Fibroblast of lung (primary cell): ENCODE data around the gene GHRHR. TPM values are rescaled to one million over a fixed set of nuclear protein-coding genes. Genes with fewer than 3 reads are reported as not detected.

Experiments used
- DNase-seq, 2 donors: peaks; one replicate each; pipeline versions ENCODE4 v3.0.0 to v3.0.0-alpha.2; 2010; ENCODE audit warnings: low read depth in 2 of 2
- H2AFZ ChIP-seq: 2 replicates; pipeline ENCODE4 v1.5.1; 2012; ENCODE audit warnings: low read length, control low read depth, inconsistent platforms
- H3K27ac ChIP-seq: 2 replicates; pipeline ENCODE4 v1.5.1; 2011; ENCODE audit warnings: low read length, control low read depth; ENCODE audit not compliant: insufficient read depth
- H3K27me3 ChIP-seq: 2 replicates; pipeline ENCODE4 v1.5.1; 2011; ENCODE audit warnings: mild to moderate bottlenecking, low read length; ENCODE audit not compliant: control insufficient read depth, insufficient read depth
- H3K36me3 ChIP-seq: 2 replicates; pipeline ENCODE4 v1.5.1; 2011; ENCODE audit warnings: low read length; ENCODE audit not compliant: control insufficient read depth, insufficient read depth
- H3K4me1 ChIP-seq: 2 replicates; pipeline ENCODE4 v1.5.1; 2011; ENCODE audit warnings: low read length; ENCODE audit not compliant: control insufficient read depth, insufficient read depth; ENCODE audit errors: extremely low read depth
- H3K4me2 ChIP-seq: 2 replicates; pipeline ENCODE4 v1.5.1; 2011; ENCODE audit warnings: low read length, control low read depth; ENCODE audit not compliant: insufficient read depth; ENCODE audit errors: extremely low read depth
- H3K4me3 ChIP-seq, 4 experiments: fragments of 200-600 bp in 1 of 4; sonication (generic) in 1 of 4; replicated peaks in 1 of 4; 2 replicates each; pipeline ENCODE4 v1.5.1; 2011 to 2016; ENCODE audit warnings: low read length in 4 of 4, low read depth in 3 of 4, mild to moderate bottlenecking in 3 of 4, control low read depth in 2 of 4, inconsistent platforms in 1 of 4, mixed read lengths in 1 of 4; ENCODE audit not compliant: insufficient read depth in 1 of 4; ENCODE audit errors: control extremely low read depth in 1 of 4
- H3K79me2 ChIP-seq: 2 replicates; pipeline ENCODE4 v1.5.1; 2012; ENCODE audit warnings: mild to moderate bottlenecking, low read length, inconsistent platforms; ENCODE audit not compliant: control insufficient read depth, insufficient read depth
- H3K9ac ChIP-seq: 2 replicates; pipeline ENCODE4 v1.5.1; 2011; ENCODE audit warnings: mild to moderate bottlenecking, low read length, control low read depth; ENCODE audit not compliant: insufficient read depth
- H3K9me3 ChIP-seq: 2 replicates; pipeline ENCODE4 v1.5.1; 2012; ENCODE audit warnings: low read depth, low read length; ENCODE audit not compliant: control insufficient read depth, insufficient read depth
- H4K20me1 ChIP-seq: 2 replicates; pipeline ENCODE4 v1.5.1; 2011; ENCODE audit warnings: low read length; ENCODE audit not compliant: control insufficient read depth, insufficient read depth; ENCODE audit errors: extremely low read depth
- EZH2 ChIP-seq: IDR thresholded peaks from 2 replicates; pipeline ENCODE4 v1.5.1; 2012; ENCODE audit warnings: low read length, control low read depth, mild to moderate bottlenecking; ENCODE audit errors: missing control alignments
- polyA plus RNA-seq, 2 donors: library from polyadenylated mRNA; depleted of rRNA in 1 of 2; stranded (reverse) in 1 of 2; unstranded in 1 of 2; fragments of >200 nt; gene quantifications; 2 replicates each; pipeline ENCODE4 v1.2.1, GENCODE V29; 2011 to 2012; ENCODE audit warnings: missing spikeins in 1 of 2
- total RNA-seq: library from RNA; depleted of rRNA; stranded (reverse); fragments of >200 nt; gene quantifications from 2 replicates; pipeline ENCODE4 v1.2.1, GENCODE V29; 2014
- TF ChIP-seq, protein P1 (sequence below), 2 donors: IDR thresholded peaks in 1 of 2; conservative IDR thresholded peaks in 1 of 2; 1 replicate in 1 of 2; 2 replicates in 1 of 2; pipeline ENCODE4 v1.5.1; 2011 to 2012; ENCODE audit warnings: low read length in 2 of 2, control low read depth in 1 of 2, inconsistent platforms in 1 of 2, low read depth in 1 of 2, mild to moderate bottlenecking in 1 of 2

Gene GHRHR
- total and polyA plus RNA-seq, 2 donors (not counting 1 experiment from before 2014, with no cell fraction given): not detected

DNA sequence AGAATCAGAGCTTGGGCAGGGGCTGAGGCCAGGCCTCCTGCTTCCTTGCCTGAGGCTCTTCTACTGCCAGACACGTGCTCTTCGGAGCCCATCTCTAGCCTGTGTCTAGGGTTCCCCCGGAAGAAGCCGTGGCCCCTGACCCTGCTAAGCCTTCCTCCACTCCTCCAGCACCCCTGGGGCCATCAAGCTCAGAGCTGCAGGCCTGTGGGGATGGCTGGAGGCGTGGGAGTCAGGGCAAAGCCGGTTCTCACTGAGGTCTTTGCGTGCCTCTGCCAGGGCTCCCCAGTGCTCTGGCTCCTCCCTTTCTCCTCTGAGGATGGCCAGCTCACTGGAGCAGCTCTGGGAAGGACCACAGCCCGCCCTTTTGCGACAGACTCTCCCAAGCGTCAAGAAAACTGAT, 34.4 kb downstream of the GHRHR start:
- Histone ChIP-seq H3K4me1 (no peaks in the 10 kb centered on the region), H3K4me2 (no peak overlapping the region), H4K20me1 (no peaks in the 10 kb centered on the region), H3K79me2 (no peaks in the 10 kb centered on the region), H3K27ac (no peak overlapping the region), H3K9ac (no peak overlapping the region), H3K9me3 (no peaks in the 10 kb centered on the region), H3K4me3 (no peak overlapping the region), H3K27me3 (no peaks in the 10 kb centered on the region), H2AFZ (no peak overlapping the region), H3K36me3 (no peaks in the 10 kb centered on the region)
- TF ChIP-seq, protein P1, sequence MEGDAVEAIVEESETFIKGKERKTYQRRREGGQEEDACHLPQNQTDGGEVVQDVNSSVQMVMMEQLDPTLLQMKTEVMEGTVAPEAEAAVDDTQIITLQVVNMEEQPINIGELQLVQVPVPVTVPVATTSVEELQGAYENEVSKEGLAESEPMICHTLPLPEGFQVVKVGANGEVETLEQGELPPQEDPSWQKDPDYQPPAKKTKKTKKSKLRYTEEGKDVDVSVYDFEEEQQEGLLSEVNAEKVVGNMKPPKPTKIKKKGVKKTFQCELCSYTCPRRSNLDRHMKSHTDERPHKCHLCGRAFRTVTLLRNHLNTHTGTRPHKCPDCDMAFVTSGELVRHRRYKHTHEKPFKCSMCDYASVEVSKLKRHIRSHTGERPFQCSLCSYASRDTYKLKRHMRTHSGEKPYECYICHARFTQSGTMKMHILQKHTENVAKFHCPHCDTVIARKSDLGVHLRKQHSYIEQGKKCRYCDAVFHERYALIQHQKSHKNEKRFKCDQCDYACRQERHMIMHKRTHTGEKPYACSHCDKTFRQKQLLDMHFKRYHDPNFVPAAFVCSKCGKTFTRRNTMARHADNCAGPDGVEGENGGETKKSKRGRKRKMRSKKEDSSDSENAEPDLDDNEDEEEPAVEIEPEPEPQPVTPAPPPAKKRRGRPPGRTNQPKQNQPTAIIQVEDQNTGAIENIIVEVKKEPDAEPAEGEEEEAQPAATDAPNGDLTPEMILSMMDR (conservative IDR thresholded peaks at IDR 0.05 in 1 of 2, IDR thresholded peaks at IDR 0.05 in 1 of 2; ENCODE audit: low read depth in 1 of 2, low read length in 2 of 2): no peak
- TF ChIP-seq EZH2: no peak
- no peak for DNase-seq

DNA sequence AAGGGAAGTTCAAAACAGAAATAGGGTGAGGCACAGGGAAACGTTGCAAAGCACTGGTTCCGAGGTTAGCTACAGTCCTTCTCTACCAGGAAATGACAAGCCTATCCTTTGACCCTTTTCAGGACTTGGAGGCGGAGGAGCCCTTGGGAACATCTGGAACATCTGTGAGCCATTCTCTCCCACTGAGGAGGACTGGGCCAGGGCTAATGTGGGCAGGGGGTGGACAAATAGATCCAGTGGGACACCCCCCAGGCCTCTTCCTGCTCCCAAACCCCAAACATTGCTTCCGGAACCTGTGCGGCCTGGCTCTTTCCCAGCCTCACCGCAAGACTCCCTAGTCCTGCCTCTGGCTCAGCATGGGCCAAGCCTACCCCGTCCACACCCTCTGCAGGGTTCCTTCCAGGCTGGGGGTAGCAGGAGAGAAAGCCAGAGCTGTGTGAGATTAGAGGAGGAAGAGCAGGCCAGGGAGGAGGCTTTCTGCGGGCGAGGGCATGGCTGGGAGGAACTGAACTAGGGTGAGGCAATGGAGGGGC, 36.5 kb downstream of the GHRHR start:
- Histone ChIP-seq H3K9me3 (no peaks in the 10 kb centered on the region), H3K4me1 (no peaks in the 10 kb centered on the region), H2AFZ (no peak overlapping the region), H3K4me3 (no peak overlapping the region), H3K36me3 (no peaks in the 10 kb centered on the region), H3K27me3 (no peaks in the 10 kb centered on the region), H3K79me2 (no peaks in the 10 kb centered on the region), H3K4me2 (no peak overlapping the region), H4K20me1 (no peaks in the 10 kb centered on the region), H3K9ac (no peak overlapping the region), H3K27ac (no peak overlapping the region)
- no peak for DNase-seq
- TF ChIP-seq, protein P1 (conservative IDR thresholded peaks at IDR 0.05 in 1 of 2, IDR thresholded peaks at IDR 0.05 in 1 of 2; ENCODE audit: low read depth in 1 of 2, low read length in 2 of 2): no peak
- TF ChIP-seq EZH2: no peak

DNA sequence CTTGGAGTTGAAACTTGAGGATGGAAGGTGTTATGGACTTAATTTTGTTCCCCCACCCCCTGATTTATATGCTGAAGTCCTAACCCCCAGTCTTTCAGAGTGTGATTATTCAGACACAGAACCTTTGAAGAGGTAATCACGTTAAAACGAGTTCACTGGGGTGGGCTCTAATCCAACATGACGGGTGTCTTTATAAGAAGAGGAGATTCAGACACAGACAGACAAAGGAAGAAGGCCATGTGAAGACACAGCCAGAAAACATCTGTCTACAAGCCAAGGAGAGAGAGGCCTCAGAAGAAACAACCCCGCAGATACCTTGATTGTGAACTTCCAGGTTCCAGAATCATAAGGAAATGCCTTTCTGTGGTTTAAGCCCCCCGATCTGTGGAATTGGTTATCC, 37.0 kb downstream of the GHRHR start:
- Histone ChIP-seq H3K9me3 (no peaks in the 10 kb centered on the region), H3K79me2 (no peaks in the 10 kb centered on the region), H2AFZ (no peak overlapping the region), H3K27me3 (no peaks in the 10 kb centered on the region), H3K4me2 (no peak overlapping the region), H3K4me3 (no peak overlapping the region), H4K20me1 (no peaks in the 10 kb centered on the region), H3K27ac (no peak overlapping the region), H3K9ac (no peak overlapping the region), H3K4me1 (no peaks in the 10 kb centered on the region), H3K36me3 (no peaks in the 10 kb centered on the region)
- DNase-seq: no peak
- no peak for TF ChIP-seq EZH2
